ENCODE measurements around the gene WNT2B.
A peak's percentile ranks its signal among the peaks of the same experiment; 100 is the strongest.

WNT2B gene

DNA sequence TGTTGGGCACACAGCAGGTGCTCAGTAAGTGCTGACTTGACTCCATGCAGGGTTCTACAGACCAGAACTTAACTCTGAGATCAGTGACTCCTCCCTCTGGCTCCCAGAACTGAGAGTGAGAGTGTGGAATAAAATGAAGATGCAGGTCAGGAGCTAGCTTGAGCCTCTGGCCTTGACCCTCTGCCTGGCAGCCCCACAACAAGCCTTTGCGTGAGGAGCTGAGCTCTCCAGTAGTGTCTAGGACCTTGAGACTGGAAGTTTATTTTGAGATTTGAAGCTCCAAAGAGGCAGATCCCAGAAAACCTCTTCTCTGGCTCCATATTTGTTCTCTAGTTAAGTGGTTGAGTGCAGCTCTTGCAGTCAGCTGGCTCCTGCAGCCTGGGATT is 3.4 kb upstream of the WNT2B start:
- DNase-seq: no peak

DNA sequence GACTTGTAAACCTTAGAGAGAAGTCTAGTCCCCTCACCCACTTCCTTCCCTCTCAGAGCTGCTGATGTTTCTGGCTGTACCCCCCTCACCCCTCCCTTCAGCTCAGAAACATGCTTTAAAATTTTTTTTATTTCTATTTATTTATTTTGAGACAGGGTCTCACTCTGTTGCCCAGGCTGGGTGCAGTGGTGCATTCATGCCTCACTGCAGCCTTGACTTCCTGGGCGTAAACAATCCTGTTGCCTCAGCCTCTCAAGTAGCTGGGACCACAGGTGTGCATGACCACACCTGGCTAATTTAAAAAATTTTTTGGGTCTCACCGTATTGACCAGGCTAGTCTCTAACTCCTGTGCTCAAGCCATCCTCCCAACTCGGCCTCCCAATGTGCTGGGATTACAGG is 2.9 kb upstream of the WNT2B start:
- no peak for DNase-seq

DNA sequence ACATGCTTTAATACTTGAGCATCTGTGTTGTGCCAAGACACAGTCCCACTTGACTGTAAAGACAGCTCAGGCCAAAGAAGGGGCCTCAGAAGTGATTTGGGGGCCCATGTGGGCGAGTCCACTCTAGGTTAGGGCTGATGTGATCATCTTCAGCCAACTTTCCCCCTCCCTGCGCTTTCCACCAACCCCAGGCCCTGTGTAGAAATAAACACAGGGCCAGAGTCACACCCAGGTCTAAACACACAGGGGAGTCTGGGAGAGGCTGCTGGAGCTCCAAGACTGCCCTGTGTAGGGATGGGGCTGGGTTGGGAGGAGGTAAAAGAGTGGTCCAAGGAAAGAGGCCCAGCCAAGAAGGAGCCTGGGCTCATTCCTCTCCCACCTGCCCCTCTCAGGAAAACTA is 2.5 kb upstream of the WNT2B start:
- DNase-seq: no peak

DNA sequence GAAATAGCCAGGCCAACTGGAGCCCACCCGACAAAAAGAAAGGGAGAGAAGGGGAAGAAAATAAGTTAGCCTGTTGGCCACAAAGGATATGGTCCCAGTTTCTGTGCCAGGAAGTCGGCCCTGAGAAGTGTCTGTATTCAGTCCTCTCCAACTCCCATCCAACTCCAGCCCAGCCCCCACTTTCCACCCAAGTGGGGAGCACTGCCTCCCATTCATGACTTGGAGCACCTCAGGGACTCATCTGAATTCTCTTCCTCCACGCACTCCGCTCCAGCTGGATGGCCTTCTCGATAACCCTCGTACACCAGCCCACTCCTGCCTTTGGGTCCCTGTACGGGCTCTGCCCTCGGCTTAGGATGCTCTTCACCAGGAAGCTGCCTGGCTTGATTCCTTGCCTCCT is 2.0 kb upstream of the WNT2B start:
- DNase-seq: no peak

DNA sequence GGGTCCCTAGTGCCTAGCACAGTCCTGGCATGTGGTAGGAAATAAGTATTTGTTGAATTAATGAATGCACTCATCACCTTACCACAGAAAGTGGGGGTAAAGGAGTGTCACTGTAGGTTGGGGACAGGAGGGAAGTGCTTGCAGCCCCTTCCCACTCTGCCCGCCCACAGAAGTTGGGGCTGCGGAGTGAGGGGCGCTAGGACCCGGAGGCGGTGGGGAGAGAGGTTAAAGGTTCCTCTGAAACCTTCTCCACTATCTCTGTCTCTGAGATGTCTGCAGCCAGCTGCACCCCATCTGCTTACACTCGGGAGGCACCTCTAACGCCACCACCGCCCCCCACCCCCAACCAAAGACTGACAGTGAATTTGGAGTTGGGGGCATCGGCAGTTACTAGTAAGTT is 1.4 kb upstream of the WNT2B start:
- no peak for DNase-seq

DNA sequence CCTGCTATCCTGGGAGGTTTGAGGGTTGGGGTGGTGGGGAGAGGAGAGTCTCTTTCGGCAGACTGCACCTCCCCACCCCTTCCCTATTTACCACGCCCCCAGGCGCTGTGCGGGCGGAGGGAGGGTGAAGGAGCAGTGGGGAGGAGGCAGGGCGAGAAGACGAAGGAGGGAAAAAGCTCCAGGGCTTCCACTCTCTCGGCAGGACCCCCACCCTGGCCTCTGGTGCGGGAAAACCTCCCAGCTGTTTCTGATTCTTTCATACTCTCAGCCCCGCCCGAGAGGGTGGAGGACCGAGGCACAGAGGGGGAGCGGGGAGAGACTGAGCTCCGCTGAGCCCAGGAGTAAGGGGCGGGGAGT is 866 bp upstream of the WNT2B start:
- DNase-seq: peak; percentile 4

DNA sequence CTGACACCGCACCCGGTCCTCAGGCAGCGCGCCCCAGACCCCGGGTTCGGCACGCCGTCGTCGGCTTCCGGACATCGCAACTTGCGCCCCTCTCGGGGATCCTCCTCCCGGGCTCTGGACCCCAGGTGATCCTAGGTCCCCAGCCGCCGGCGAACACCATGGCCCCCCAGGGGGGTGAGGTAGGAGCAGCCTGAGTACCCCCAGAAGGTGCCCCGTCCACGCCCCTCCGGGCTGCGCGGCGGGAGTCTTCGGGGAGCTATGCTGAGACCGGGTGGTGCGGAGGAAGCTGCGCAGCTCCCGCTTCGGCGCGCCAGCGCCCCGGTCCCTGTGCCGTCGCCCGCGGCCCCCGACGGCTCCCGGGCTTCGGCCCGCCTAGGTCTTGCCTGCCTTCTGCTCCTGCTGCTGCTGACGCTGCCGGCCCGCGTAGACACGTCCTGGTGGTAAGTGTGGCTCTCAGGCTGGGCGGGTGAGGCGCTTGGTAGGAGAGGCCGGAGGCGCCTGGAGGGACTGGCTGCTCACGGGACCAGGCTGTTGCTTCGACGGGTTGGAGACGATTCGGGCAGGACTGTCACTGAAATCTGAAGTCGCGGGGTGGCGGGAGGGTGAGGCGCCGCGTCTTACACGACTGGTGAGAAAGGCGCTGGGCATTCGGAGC is 367 bp downstream of the WNT2B start:
- peak; percentile 4 for DNase-seq

DNA sequence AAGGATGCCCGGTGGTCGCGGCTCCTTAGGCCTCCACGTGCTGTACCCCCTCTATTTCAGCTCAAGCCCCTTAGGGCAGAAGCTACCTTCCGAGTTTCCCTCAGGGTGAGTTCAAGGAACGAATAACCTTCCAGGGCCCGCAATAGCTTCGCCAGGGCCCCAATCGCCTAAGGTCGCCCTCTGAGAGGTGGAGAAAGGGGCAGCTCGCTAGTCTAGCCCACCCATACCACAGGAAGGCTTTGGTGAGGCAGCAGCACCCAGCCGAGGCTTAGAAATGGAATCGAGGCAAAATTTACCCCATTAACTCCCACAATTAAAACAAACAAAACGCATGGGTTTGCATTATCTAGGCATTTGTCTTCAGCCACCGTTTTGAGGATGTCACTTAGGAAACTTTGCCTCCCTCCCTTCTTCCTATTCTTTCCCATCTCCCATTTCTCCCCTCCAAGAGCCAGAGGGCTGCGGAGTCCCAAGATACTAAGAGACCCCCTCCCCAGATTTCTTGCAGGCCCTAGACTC is 954 bp downstream of the WNT2B start:
- no peak for DNase-seq

DNA sequence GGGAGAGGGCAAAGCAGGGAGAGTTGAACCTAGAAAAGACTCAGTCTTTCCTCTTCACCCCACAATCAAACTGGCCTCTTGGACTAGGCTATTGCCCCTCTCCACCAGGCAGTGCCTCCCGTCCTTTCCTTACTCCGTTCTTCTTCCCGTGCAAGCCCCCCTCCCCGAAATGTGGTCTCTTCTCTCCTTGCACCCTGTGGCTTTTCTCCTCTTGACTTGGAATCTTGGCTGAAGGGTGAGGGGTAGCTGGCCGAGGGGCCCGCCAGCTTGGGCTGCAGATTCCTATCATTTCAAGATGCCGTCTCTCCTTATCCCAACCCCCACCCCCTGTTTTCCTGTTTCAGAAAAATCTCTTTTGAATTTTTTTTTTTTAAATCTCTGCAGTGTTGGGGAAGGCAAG is 1.6 kb downstream of the WNT2B start:
- DNase-seq: no peak

DNA sequence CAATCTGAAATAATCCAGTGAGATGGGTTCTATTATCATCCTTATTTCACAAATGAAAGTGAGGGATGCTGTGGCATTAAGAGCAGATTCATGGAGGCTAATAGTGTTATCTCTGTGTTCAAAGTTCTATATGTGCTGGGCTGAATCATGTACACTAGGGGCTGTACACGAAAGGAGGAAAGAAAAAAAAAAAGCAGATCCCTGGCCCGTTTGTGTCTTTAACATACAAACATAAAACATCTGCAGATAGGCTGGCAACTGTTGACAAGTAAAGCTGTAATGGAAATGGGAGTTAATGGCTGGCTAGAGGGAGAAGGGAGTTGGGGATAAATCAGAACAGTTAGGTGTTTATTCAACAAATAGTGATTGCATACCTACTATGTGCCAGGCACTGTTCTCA is 3.1 kb downstream of the WNT2B start:
- no peak for DNase-seq

DNA sequence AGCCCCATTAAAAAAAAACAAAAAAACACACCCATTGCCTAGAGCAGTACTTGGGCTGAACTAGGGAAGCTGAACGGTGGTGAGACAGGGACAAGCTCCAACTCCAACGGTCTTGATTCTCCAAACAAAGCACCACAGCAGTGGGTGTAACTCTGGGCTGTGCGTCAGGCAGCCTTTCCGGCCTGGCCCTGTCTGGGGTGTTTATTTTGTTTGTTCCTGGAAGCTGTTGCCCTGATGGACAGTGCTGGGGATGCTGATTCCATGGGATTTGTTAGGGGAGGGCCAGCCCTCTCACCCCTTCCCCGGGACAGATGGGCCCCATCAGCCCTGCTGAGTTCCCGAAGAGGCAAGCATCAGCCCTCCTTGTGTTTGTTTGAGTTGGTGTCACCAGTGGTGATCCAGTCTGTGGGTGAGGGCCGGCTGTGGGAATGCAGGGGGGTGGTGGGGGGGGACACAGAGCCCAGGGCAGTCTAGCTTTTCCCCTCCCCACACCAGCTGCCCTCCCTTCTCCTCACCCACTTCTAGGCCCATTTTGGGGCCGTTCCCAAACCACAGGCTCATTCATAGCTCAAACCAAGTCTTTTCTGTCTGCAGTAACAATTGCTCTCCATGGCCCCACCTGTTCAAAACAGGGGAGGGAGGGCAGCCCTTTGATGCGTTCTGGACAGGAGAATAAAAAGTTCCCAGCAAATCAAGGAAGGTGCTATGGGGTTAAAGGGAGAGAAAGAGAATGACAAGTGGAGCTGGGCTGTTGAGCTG is 4.5 kb downstream of the WNT2B start:
- DNase-seq: no peak

DNA sequence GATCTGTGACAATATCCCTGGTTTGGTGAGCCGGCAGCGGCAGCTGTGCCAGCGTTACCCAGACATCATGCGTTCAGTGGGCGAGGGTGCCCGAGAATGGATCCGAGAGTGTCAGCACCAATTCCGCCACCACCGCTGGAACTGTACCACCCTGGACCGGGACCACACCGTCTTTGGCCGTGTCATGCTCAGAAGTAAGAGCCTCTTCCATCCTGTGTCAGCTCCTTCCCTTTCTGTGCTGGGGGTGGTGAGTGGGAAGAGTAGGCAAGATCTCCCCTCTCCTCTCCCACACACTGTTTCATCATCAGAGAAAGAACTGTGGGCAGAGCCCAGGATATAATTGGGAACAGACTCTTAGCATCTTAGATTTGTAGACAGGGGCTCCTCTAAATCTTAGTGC is 6.1 kb downstream of the WNT2B start:
- no peak for DNase-seq

DNA sequence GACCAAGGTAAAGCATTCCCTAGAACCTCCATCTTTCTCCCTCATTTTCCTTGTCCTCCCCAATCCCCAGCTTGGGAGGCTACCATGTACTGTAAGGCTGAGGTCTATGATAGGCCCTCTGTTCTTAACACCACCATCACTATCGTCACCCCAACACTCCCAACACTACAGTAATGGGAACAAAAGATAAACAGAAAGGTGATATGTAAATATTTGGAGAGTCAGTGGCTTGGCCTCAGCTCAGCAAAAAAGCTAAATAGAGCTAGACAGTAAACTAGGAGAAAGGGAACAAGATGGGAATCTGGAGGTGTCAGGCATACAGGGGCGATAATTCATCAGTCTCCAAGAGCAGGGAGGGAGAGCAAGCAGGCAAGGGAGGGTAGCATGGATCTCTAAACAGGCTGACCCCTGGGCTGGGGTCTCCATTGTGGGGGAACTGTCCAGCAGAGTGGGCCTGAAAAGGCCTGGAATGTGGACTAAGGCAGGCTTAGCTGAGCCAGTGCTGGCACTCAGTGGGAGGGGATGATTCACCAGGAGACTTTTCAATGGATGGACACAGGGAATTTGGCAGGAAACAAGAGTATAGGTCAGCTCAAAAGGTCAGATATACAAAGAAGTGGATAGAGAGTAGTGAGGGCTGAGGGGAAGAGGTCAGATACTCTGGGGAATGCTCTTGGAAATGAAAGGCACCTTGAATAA is 6.7 kb downstream of the WNT2B start:
- DNase-seq: no peak

DNA sequence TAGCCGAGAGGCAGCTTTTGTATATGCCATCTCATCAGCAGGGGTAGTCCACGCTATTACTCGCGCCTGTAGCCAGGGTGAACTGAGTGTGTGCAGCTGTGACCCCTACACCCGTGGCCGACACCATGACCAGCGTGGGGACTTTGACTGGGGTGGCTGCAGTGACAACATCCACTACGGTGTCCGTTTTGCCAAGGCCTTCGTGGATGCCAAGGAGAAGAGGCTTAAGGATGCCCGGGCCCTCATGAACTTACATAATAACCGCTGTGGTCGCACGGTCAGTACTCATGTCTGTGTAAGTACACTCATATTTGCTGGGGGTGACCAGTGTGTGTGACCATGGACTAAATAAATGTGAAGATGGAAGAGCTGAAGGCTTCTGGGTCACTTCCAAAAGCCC is 7.4 kb downstream of the WNT2B start:
- DNase-seq: no peak

DNA sequence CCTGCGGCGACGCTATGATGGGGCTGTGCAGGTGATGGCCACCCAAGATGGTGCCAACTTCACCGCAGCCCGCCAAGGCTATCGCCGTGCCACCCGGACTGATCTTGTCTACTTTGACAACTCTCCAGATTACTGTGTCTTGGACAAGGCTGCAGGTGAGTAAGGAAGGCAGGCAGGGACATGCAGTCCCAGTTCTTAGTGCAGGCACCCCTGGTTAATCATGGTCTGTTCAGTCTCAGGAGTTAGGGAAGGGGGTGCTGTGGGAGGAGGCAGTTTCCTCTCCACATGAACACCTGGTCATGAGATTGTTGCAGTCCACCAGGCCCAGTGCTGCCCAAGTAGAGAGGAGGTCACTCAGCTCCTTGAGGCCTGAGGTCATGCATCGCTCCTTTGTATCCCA is 8.5 kb downstream of the WNT2B start:
- no peak for DNase-seq

DNA sequence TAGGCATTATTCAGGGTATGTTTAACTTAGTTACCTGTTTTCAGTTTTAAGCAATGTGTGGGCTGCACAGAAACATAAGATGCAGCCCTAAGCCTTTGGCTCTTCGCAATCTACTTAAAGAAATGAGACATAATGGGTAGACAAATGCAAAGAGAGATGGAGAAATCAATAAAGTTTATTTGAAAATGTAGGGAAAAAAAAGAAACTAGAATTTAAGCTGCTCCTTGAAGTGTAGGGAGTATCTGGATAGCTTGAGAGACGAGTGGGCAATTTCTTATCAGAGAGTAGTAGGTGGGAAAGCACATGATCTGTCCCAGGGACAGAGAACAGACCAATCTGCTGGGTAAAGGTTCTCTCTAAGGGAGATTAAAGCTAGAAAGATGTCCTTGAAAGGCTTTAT is 8.9 kb downstream of the WNT2B start:
- DNase-seq: no peak

DNA sequence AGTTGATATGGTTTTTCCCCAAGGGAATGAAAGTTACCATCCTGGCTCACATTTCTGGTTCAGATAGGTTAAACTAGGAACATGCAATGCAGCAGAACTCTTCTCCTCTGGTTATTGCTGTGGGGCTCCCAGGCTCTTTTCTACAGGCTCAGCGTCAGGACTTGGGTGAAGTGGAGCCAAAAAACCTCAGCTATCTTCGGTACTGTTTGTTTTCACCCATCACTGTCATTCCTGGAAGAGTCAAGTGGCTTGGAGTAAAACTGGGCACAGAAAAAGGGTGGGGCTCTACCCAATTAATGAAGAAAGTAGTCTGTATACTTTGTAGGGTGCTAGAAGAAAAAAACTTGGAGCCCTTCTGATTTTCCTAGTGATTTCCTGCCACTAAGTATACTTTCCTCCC is 9.4 kb downstream of the WNT2B start:
- DNase-seq: no peak

DNA sequence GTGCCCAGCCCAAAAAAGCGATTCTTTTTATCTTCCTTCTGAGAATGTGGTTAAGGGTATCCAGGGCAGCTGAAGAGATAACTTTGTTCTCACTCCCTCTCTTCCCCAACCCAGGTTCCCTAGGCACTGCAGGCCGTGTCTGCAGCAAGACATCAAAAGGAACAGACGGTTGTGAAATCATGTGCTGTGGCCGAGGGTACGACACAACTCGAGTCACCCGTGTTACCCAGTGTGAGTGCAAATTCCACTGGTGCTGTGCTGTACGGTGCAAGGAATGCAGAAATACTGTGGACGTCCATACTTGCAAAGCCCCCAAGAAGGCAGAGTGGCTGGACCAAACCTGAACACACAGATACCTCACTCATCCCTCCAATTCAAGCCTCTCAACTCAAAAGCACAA is 11.4 kb downstream of the WNT2B start:
- DNase-seq: no peak

DNA sequence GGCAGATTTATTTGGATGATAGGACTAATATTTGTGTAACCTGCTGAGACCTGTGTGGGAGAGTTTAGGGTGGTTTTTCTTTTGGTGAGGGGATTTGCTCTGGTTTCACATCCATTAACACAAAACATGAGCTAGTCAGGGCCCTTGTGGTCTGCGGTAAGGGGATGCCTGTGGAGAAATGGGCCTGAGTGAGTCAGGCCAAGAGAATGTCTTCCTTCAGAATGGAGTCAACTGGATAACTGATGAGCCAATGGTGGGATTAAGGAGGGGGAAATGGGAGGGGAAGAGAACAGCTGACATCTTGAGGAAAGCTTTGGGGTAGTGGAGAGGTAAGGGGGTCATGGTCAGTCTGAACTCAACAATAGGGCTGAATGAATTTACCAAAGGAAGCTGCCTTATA is 13.9 kb downstream of the WNT2B start:
- DNase-seq: no peak

DNA sequence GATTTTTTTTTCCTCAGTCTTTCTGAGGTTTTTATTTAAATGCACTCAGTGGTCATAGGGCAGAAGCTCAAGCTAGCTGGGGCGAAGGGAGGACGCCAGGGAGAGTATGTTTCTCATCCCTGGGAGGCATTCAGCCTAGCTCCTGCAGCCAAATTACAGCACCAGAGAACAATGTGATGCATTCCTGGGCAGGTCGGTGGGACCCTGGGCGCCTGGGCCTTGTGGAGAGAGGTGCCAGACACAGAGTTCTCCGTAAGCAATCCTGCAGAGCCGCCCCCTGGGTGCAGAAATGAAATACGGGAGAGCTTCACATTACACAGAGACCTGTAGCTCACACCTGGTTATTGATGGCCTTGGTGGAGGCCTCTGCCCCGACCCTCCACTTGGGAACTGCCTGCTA is 15.5 kb downstream of the WNT2B start:
- DNase-seq: no peak

DNA sequence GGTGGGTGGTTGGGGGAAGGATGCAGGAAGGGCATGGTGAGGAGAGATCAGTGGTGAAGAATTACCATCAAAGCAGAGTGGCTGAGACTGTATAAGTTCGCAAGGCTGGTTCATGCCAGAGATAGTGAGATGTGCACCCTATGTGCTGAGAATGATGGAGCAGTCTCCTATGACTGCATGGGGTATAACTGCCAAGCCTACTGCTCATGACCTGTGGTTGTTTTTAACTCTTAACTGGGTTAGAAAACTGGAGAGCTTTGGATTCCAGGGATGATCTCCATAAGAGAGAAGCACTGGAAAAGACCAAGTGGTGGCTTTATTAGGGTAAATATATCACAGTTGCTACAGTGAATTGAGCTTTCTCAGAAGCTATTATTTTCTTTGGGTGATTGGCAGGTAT is 16.2 kb downstream of the WNT2B start:
- no peak for DNase-seq

DNA sequence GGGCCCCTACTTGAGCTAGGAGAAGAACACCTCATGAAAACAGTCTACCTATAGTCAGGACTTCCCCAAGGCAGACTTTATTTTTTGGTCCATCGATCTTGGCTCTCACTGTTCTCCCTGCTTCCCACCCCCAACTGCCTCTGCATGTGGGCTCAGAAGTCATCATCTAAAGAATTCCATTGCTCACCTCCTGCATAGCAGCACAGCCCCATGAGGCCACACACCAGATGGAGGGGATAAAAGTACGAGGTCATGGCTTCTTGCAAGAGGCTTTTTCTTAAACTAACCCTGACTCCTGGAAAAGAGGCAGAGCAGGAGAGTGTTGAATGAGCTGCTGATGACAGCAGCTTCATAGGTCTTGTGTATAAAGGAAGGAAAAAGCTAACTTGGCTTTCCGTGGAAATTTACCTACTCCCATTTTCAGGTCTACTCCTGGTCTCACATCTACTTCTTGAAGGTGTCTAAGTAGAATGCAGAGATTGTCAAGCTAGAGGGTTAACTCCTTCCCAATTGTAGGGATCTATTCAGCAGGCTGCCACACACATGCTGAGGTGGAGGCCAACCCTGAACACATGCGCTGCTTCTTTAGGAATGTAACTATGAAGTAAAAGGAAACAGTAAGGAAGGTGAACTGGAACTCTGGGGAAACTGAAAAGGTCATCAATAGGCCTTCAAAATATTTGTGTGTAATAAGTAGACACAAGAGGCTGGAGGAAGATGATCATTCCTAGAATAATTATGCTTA is 18.7 kb downstream of the WNT2B start:
- DNase-seq: no peak

DNA sequence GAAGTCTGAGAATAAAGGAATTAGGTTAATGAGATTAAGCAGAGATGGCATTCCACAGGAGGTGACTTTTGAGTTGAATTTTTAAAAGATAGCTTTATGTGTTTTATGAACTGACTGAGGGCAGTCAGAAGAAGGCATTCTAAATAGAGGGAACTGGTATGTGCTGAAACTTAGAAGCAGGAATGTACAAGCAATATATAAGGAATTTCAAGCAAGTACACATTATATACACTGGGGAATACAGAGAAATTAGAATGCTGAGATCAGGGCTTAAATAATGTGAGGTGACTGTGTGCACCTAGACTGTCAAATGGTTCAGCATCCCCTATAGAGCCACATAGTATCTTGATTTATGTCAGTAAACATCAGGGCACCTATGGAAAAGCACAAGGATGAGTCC is 19.3 kb downstream of the WNT2B start:
- no peak for DNase-seq

DNA sequence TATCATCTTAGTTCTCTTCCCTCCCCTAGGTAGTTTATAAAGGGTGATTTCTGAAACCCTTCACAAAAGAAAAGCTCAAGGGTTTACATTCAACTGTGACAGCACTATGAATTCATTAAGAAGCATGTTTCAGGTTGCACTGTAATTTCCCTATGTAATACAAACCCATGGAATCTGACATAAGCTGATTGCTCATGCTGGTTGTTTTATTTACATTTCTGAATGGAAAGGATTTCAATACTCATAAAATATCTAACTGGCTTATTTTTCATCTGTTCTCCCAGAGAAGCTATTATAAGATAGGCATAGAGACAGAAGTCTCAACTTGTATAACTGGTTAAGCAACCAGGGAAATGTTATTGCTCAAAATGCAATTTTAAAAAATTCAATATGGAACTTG is 20.5 kb downstream of the WNT2B start:
- DNase-seq: no peak
